HepG2 (cell line): ENCODE measurements around the gene TRPM5. TPM values are rescaled to one million over a fixed set of nuclear protein-coding genes. Genes with fewer than 3 reads are reported as not detected.

Experiments
- ATAC-seq: fragments of 200-7000 bp; cut with Tn5 transposase; 3 replicates; pipeline ENCODE4 v1.9.1; 2020; ENCODE audit warnings: mild to moderate bottlenecking, moderate library complexity
- BruUV-seq: library from RNA; stranded (reverse); fragments of 400-500 nt; replicated peaks from 2 replicates; lab custom pipeline; 2021; lab: Mats Ljungman, UMichigan
- CTCF ChIA-PET: fragments of 300-600 bp; formaldehyde crosslinking; extraction: SDS; loops from one replicate; lab custom pipeline; 2021; ENCODE audit warnings: low total read pairs, inconsistent platforms, low intra/inter-chr PET ratio; lab: Yijun Ruan, JAX
- POLR2A ChIA-PET: fragments of 350-600 bp; sonication (Branson Sonifier 250); formaldehyde crosslinking; loops from one replicate; lab custom pipeline; 2020; ENCODE audit warnings: antibody characterized with exemption, inconsistent platforms; lab: Yijun Ruan, JAX
- DNase-seq: peaks from one replicate; pipeline ENCODE4 v3.0.0-alpha.2; 2015; ENCODE audit warnings: low spot score
- FAIRE-seq: peaks from 3 replicates; lab custom pipeline; 2011; peaks lifted over from hg19 to GRCh38; lab: Jason Lieb, UNC
- H2AFZ ChIP-seq: one replicate; pipeline ENCODE4 v1.6.1; 2011; ENCODE audit warnings: low read length, inconsistent platforms
- H3K27ac ChIP-seq: fragments of 300-600 bp; 3 replicates; pipeline ENCODE4 v1.8.0; 2011; ENCODE audit warnings: mixed run types, mild to moderate bottlenecking, mixed read lengths, low read length, inconsistent platforms; ENCODE audit not compliant: insufficient read depth; ENCODE audit errors: extremely low read length
- H3K27me3 ChIP-seq, 2 experiments: fragments of 200-600 bp in 1 of 2; 2 replicates in 1 of 2; 3 replicates in 1 of 2; pipeline versions ENCODE4 v1.6.0 to v1.8.0; 2011; ENCODE audit warnings: low read length in 2 of 2, mild to moderate bottlenecking in 2 of 2, moderate library complexity in 2 of 2, inconsistent platforms in 1 of 2; ENCODE audit not compliant: insufficient read depth in 2 of 2, control insufficient read depth in 1 of 2
- H3K36me3 ChIP-seq, 2 experiments: fragments of 200-600 bp in 1 of 2; replicated peaks in 1 of 2; 2 replicates in 1 of 2; 3 replicates in 1 of 2; pipeline versions ENCODE4 v1.5.1 to v1.8.0; 2011; ENCODE audit warnings: low read length in 2 of 2, inconsistent platforms in 1 of 2; ENCODE audit not compliant: insufficient read depth in 2 of 2, control insufficient read depth in 1 of 2
- H3K4me1 ChIP-seq: 2 replicates; pipeline ENCODE4 v1.5.1; 2012; ENCODE audit warnings: low read length, inconsistent platforms; ENCODE audit not compliant: insufficient read depth
- H3K4me2 ChIP-seq: 2 replicates; pipeline ENCODE4 v1.6.0; 2011; ENCODE audit warnings: low read depth, low read length, inconsistent platforms
- H3K4me3 ChIP-seq, 3 experiments: fragments of 200-600 bp in 1 of 3; sonication (generic), shearing (Covaris generic) in 1 of 3; replicated peaks in 1 of 3; 2 replicates each; pipeline ENCODE4 v1.5.1; 2011 to 2016; ENCODE audit warnings: low read length in 3 of 3, inconsistent platforms in 2 of 3, low read depth in 2 of 3, mild to moderate bottlenecking in 2 of 3, control low read depth in 1 of 3, mixed read lengths in 1 of 3; ENCODE audit not compliant: insufficient read depth in 1 of 3
- H3K79me2 ChIP-seq: one replicate; pipeline ENCODE4 v1.6.1; 2011; ENCODE audit warnings: low read length, inconsistent platforms; ENCODE audit not compliant: insufficient read depth
- H3K9ac ChIP-seq: 2 replicates; pipeline ENCODE4 v1.6.0; 2011; ENCODE audit warnings: mild to moderate bottlenecking, low read depth, low read length, inconsistent platforms; ENCODE audit not compliant: insufficient read depth
- H3K9me3 ChIP-seq: 2 replicates; pipeline ENCODE4 v1.5.1; 2012; ENCODE audit warnings: mild to moderate bottlenecking, low read length
- H4K20me1 ChIP-seq: 2 replicates; pipeline ENCODE4 v1.6.0; 2011; ENCODE audit warnings: inconsistent platforms, mild to moderate bottlenecking, low read length, moderate library complexity; ENCODE audit not compliant: insufficient read depth
- CBX5 ChIP-seq: sonication (generic); formaldehyde crosslinking; IDR thresholded peaks from 2 replicates; pipeline ENCODE4 v1.4.0; 2020; ENCODE audit warnings: missing genetic modification reagents, borderline replicate concordance
- ZNF234 ChIP-seq: sonication (generic); formaldehyde crosslinking; conservative IDR thresholded peaks from 2 replicates; pipeline ENCODE4 v1.5.1; 2020; ENCODE audit warnings: mild to moderate bottlenecking, missing genetic modification reagents
- ZNF589 ChIP-seq: sonication (generic); formaldehyde crosslinking; conservative IDR thresholded peaks from 2 replicates; pipeline ENCODE4 v1.8.0; 2022; ENCODE audit warnings: mild to moderate bottlenecking, moderate library complexity, missing genetic modification reagents
- ZNF775 ChIP-seq: sonication (generic); formaldehyde crosslinking; IDR thresholded peaks from 2 replicates; pipeline ENCODE4 v1.4.0; 2020; ENCODE audit warnings: missing genetic modification reagents, mild to moderate bottlenecking, moderate library complexity, borderline replicate concordance
- WGBS: methylation state at CpG from one replicate; pipeline ENCODE4 v1.1.6; 2017; ENCODE audit warnings: low lambda C conversion rate; 5-methylcytosine and 5-hydroxymethylcytosine counted together
- in situ Hi-C: cut with HindIII; loops from 2 replicates; pipeline ENCODE4 v1.10.0; 2017; ENCODE audit warnings: low pct_unique_long_range_greater_than_20kb; ENCODE audit not compliant: extremely low pct_ligation_motif_present
- intact Hi-C: fragments of 100-400 bp; cut with micrococcal nuclease; formaldehyde crosslinking; loops from one replicate; pipeline ENCODE4 v1.10.0; 2022; ENCODE audit not compliant: unreplicated experiment
- polyA plus RNA-seq, 8 experiments: library from polyadenylated mRNA; depleted of rRNA in 3 of 8; stranded (reverse) in 7 of 8; unstranded in 1 of 8; fragments of >200 nt; fragmentation: Illumina TruSeq in 4 of 8; extraction: Trizol in 4 of 8; gene quantifications; 2 replicates each; pipeline versions ENCODE4 v1.2.1 to v1.2.3, GENCODE V29; 2011 to 2016; ENCODE audit warnings: low read depth in 4 of 8, missing spikeins in 1 of 8, mixed read lengths in 1 of 8; ENCODE audit not compliant: insufficient read depth in 1 of 8
- total RNA-seq, 5 experiments: library from RNA; depleted of rRNA; stranded (reverse); fragments of >200 nt; fragmentation: Illumina TruSeq; extraction: Trizol; gene quantifications; 2 replicates each; pipeline ENCODE4 v1.2.3, GENCODE V29; 2016; ENCODE audit warnings: low read depth in 1 of 5
- TF ChIP-seq, protein P1 (sequence below): IDR thresholded peaks from 2 replicates; pipeline ENCODE4 v1.6.1; 2016; ENCODE audit warnings: missing biosample characterization, missing genetic modification reagents, low read depth
- TF ChIP-seq, protein P2 (sequence below): sonication (generic); formaldehyde crosslinking; IDR thresholded peaks from 2 replicates; pipeline ENCODE4 v1.5.1; 2020; ENCODE audit warnings: mild to moderate bottlenecking, missing genetic modification reagents, moderate library complexity
- TF ChIP-seq, protein P3 (sequence below): sonication (generic); formaldehyde crosslinking; IDR thresholded peaks from 2 replicates; pipeline ENCODE4 v1.8.0; 2022; ENCODE audit warnings: mild to moderate bottlenecking, missing genetic modification reagents
- TF ChIP-seq, protein P4 (sequence below): sonication (generic); formaldehyde crosslinking; IDR thresholded peaks from 2 replicates; pipeline ENCODE4 v1.4.0; 2020; ENCODE audit warnings: missing genetic modification reagents
- TF ChIP-seq, protein P5 (sequence below): IDR thresholded peaks from 2 replicates; pipeline ENCODE4 v1.6.1; 2016; ENCODE audit warnings: low read depth, control low read depth

Gene TRPM5
- total and polyA plus RNA-seq, 2 of the 13 experiments (the other 11 are each of a cell fraction or from before 2014, with no cell fraction given): 0.12 TPM; not detected in 1

DNA sequence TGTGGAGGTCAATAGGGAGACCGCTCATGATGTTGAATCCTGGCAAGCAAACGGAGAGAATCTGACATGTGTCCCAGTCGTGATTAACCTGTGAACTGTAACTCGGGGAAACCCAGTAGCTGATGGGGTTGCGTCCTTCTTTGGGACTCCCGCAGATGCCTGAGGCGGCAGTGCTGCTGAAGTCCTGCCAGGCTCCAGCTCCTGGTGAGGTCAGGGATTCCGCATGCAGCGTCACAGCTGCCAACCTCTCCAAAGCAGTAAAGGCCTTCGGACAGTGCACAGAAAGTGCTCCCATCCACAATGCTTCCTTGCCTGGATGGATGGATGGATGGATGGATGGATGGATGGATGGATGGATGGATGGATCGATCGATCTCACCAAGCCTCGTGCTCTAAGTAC lies 14.0 kb upstream of the TRPM5 start (continued):
- TF ChIP-seq, protein P1, sequence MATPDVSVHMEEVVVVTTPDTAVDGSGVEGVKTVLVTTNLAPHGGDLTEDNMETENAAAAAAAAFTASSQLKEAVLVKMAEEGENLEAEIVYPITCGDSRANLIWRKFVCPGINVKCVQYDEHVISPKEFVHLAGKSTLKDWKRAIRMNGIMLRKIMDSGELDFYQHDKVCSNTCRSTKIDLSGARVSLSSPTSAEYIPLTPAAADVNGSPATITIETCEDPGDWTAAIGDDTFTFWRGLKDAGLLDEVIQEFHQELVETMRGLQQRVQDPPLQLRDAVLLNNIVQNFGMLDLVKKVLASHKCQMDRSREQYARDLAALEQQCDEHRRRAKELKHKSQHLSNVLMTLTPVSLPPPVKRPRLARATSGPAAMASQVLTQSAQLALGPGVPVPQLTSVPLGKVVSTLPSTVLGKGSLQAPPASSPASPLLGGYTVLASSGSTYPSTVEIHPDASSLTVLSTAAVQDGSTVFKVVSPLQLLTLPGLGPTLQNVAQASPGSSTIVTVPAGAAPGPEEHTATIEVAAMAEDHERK: no peak
- no peak for TF ChIP-seq ZNF589 (CRISPR knock-in tag)
- TF ChIP-seq, protein P2, sequence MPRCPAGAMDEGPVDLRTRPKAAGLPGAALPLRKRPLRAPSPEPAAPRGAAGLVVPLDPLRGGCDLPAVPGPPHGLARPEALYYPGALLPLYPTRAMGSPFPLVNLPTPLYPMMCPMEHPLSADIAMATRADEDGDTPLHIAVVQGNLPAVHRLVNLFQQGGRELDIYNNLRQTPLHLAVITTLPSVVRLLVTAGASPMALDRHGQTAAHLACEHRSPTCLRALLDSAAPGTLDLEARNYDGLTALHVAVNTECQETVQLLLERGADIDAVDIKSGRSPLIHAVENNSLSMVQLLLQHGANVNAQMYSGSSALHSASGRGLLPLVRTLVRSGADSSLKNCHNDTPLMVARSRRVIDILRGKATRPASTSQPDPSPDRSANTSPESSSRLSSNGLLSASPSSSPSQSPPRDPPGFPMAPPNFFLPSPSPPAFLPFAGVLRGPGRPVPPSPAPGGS (CRISPR knock-in tag): no peak

DNA sequence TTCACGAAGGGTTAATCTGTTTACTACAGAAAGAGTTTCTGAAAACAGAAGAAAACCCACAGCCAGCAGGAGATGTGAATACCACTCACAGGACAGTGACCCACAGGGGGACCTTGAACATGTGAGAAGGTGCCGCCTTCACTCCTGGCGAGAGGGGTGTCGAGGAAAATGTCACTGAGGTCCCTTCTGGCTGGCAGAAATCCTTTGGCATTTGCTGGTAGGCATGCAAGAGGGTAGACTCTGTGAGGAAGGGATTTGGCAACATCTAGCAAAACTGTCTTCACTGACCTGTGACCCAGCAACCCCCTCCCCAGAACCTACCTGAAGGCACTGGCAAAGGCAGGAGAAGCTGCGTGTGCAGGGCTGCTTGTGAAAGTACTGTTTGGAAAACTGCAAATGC lies 9.1 kb upstream of the TRPM5 start:
- FAIRE-seq: no peak
- intact Hi-C loops: no loop called here
- TF ChIP-seq ZNF775 (CRISPR knock-in tag) (no peak), CBX5 (CRISPR knock-in tag) (no peak), ZNF234 (CRISPR knock-in tag) (no peak)
- TF ChIP-seq, protein P3, sequence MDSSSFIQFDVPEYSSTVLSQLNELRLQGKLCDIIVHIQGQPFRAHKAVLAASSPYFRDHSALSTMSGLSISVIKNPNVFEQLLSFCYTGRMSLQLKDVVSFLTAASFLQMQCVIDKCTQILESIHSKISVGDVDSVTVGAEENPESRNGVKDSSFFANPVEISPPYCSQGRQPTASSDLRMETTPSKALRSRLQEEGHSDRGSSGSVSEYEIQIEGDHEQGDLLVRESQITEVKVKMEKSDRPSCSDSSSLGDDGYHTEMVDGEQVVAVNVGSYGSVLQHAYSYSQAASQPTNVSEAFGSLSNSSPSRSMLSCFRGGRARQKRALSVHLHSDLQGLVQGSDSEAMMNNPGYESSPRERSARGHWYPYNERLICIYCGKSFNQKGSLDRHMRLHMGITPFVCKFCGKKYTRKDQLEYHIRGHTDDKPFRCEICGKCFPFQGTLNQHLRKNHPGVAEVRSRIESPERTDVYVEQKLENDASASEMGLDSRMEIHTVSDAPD (CRISPR knock-in tag): no peak
- TF ChIP-seq, protein P4, sequence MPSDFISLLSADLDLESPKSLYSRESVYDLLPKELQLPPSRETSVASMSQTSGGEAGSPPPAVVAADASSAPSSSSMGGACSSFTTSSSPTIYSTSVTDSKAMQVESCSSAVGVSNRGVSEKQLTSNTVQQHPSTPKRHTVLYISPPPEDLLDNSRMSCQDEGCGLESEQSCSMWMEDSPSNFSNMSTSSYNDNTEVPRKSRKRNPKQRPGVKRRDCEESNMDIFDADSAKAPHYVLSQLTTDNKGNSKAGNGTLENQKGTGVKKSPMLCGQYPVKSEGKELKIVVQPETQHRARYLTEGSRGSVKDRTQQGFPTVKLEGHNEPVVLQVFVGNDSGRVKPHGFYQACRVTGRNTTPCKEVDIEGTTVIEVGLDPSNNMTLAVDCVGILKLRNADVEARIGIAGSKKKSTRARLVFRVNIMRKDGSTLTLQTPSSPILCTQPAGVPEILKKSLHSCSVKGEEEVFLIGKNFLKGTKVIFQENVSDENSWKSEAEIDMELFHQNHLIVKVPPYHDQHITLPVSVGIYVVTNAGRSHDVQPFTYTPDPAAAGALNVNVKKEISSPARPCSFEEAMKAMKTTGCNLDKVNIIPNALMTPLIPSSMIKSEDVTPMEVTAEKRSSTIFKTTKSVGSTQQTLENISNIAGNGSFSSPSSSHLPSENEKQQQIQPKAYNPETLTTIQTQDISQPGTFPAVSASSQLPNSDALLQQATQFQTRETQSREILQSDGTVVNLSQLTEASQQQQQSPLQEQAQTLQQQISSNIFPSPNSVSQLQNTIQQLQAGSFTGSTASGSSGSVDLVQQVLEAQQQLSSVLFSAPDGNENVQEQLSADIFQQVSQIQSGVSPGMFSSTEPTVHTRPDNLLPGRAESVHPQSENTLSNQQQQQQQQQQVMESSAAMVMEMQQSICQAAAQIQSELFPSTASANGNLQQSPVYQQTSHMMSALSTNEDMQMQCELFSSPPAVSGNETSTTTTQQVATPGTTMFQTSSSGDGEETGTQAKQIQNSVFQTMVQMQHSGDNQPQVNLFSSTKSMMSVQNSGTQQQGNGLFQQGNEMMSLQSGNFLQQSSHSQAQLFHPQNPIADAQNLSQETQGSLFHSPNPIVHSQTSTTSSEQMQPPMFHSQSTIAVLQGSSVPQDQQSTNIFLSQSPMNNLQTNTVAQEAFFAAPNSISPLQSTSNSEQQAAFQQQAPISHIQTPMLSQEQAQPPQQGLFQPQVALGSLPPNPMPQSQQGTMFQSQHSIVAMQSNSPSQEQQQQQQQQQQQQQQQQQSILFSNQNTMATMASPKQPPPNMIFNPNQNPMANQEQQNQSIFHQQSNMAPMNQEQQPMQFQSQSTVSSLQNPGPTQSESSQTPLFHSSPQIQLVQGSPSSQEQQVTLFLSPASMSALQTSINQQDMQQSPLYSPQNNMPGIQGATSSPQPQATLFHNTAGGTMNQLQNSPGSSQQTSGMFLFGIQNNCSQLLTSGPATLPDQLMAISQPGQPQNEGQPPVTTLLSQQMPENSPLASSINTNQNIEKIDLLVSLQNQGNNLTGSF: no peak
- TF ChIP-seq, protein P5, sequence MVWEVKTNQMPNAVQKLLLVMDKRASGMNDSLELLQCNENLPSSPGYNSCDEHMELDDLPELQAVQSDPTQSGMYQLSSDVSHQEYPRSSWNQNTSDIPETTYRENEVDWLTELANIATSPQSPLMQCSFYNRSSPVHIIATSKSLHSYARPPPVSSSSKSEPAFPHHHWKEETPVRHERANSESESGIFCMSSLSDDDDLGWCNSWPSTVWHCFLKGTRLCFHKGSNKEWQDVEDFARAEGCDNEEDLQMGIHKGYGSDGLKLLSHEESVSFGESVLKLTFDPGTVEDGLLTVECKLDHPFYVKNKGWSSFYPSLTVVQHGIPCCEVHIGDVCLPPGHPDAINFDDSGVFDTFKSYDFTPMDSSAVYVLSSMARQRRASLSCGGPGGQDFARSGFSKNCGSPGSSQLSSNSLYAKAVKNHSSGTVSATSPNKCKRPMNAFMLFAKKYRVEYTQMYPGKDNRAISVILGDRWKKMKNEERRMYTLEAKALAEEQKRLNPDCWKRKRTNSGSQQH (CRISPR knock-in tag): no peak

More for the DNA sequence above, 9.1 kb upstream of the TRPM5 start:
- H3K36me3 ChIP-seq: no peaks in the 10 kb centered on the region
- WGBS: 52% methylated on average over 5 of the region's 5 CpGs
- no peak overlapping the region for H3K27ac ChIP-seq
- in situ Hi-C loops: no loop called here
- no peak for ATAC-seq
- H3K4me2 ChIP-seq: no peak overlapping the region
- ChIA-PET CTCF (no interaction called here), POLR2A (no interaction called here)
- H4K20me1 ChIP-seq: no peaks in the 10 kb centered on the region
- H3K79me2 ChIP-seq: no peaks in the 10 kb centered on the region
- peaks cover 19 to 63% of the 10 kb centered on the region in 2 experiments for H3K27me3 ChIP-seq
- H3K9me3 ChIP-seq: no peaks in the 10 kb centered on the region
- H2AFZ ChIP-seq: no peak overlapping the region
- no peaks in the 10 kb centered on the region for H3K4me1 ChIP-seq
- H3K9ac ChIP-seq: no peak overlapping the region
- BruUV-seq: no TSS peak
- no peak for DNase-seq
- H3K4me3 ChIP-seq: no peak overlapping the region
